ENCODE data around the gene PCAT6. TPM values are rescaled to one million over a fixed set of nuclear protein-coding genes. Genes with fewer than 3 reads are reported as not detected.

Gene PCAT6
- total RNA-seq, 4 donors from 2014 or later: not detected

DNA sequence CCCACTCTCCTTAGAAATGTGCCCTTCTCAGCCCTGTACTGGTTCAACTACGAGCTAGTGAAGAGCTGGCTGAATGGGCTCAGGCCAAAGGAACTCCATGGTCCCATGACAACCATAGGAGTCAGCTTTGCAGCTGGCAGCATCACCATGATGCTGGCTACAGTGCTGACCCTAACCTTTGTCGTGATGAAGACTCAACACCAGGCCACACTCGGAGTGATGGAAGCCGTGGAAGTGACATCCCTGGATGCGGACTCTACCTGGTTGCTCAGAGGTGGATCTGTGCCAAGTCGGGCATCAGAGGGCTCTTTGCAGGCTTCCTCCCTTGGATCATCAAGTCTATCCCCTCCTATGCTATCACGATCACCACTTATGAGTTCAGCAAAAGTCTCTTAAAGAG is 14.1 kb upstream of the PCAT6 start:
- Histone ChIP-seq H3K27ac (no peak overlapping the region), H3K27me3 (no peaks in the 10 kb centered on the region), H3K4me3 (no peak overlapping the region), H3K9me3 (no peaks in the 10 kb centered on the region), H3K36me3 (peaks cover 0 to 3% (median 0%) of the 10 kb centered on the region in 3 donors), H3K4me1 (peaks cover 0 to 23% (median 0%) of the 10 kb centered on the region in 4 donors)
- WGBS, 2 donors: 88 to 89% methylated on average over 7 of the region's 7 CpGs
- DNase-seq (ENCODE audit: low spot score in 2 of 2): no peak
- no peak for TF ChIP-seq POLR2A (IDR thresholded peaks at IDR 0.05)
- no peak for TF ChIP-seq CTCF (IDR thresholded peaks at IDR 0.05)

GRCh38 chr1:202798260-202798659 is 12.5 kb upstream of the PCAT6 start:
- no peaks in the 10 kb centered on the region for H3K27me3 ChIP-seq
- H3K9me3 ChIP-seq: no peaks in the 10 kb centered on the region
- no peak overlapping the region for H3K4me3 ChIP-seq
- WGBS, 2 donors: 74 to 88% methylated on average over 4 of the region's 4 CpGs
- DNase-seq (ENCODE audit: low spot score in 2 of 2): no peak
- H3K36me3 ChIP-seq: peaks cover 0 to 3% (median 0%) of the 10 kb centered on the region in 3 donors
- no peak overlapping the region for H3K27ac ChIP-seq
- peaks cover 0 to 27% (median 0%) of the 10 kb centered on the region in 4 donors for H3K4me1 ChIP-seq
- TF ChIP-seq EP300 (IDR thresholded peaks at IDR 0.05): no peak
- no peak for TF ChIP-seq POLR2A (IDR thresholded peaks at IDR 0.05)
- TF ChIP-seq CTCF (IDR thresholded peaks at IDR 0.05): no peak

- no peak for DNase-seq (ENCODE audit: low spot score in 2 of 2)
- H3K4me1 ChIP-seq: peaks cover 0 to 30% (median 0%) of the 10 kb centered on the region in 4 donors
- 72 to 77% methylated on average over 6 of the region's 6 CpGs for WGBS, 2 donors
Measured at GRCh38 chr1:202798792-202799331, 11.9 kb upstream of the PCAT6 start.

GRCh38 chr1:202800742-202801141 is 10.0 kb upstream of the PCAT6 start:
- Histone ChIP-seq H3K27ac (no peak overlapping the region), H3K9me3 (no peaks in the 10 kb centered on the region), H3K36me3 (peaks cover 0 to 3% (median 0%) of the 10 kb centered on the region in 3 donors), H3K4me3 (no peak overlapping the region), H3K4me1 (peaks cover 0 to 44% (median 6%) of the 10 kb centered on the region in 4 donors), H3K27me3 (no peaks in the 10 kb centered on the region)
- 88 to 100% methylated on average over 1 of the region's 1 CpG for WGBS, 2 donors
- TF ChIP-seq CTCF (IDR thresholded peaks at IDR 0.05): no peak
- no peak for TF ChIP-seq EP300 (IDR thresholded peaks at IDR 0.05)
- no peak for TF ChIP-seq POLR2A (IDR thresholded peaks at IDR 0.05)
- DNase-seq (ENCODE audit: low spot score in 2 of 2): no peak

More at GRCh38 chr1:202798792-202799331, 11.9 kb upstream of the PCAT6 start:
- Histone ChIP-seq H3K4me3 (no peak overlapping the region), H3K36me3 (peaks cover 0 to 3% (median 0%) of the 10 kb centered on the region in 3 donors), H3K9me3 (no peaks in the 10 kb centered on the region), H3K27ac (no peak overlapping the region), H3K27me3 (no peaks in the 10 kb centered on the region)
- TF ChIP-seq EP300 (IDR thresholded peaks at IDR 0.05): no peak
- TF ChIP-seq CTCF (IDR thresholded peaks at IDR 0.05): no peak
- no peak for TF ChIP-seq POLR2A (IDR thresholded peaks at IDR 0.05)

- H3K4me3 ChIP-seq: no peak overlapping the region
- H3K4me1 ChIP-seq: peaks cover 0 to 47% (median 8%) of the 10 kb centered on the region in 4 donors
- 84 to 93% methylated on average over 2 of the region's 2 CpGs for WGBS, 2 donors
- H3K9me3 ChIP-seq: no peaks in the 10 kb centered on the region
- no peak for DNase-seq (ENCODE audit: low spot score in 2 of 2)
- H3K27me3 ChIP-seq: no peaks in the 10 kb centered on the region
- TF ChIP-seq EP300 (IDR thresholded peaks at IDR 0.05) (no peak), CTCF (IDR thresholded peaks at IDR 0.05) (no peak)
- H3K36me3 ChIP-seq: peaks cover 0 to 3% (median 0%) of the 10 kb centered on the region in 3 donors
- no peak overlapping the region for H3K27ac ChIP-seq
Measured at GRCh38 chr1:202801175-202801574, 9.6 kb upstream of the PCAT6 start.
